HEK293T (cell line): ENCODE data around the gene LGALS8.

ENCODE experiments used
- ARNT ChIP-seq: fragments of 450-650 bp; IDR thresholded peaks from 2 replicates; pipeline ENCODE4 v1.6.1; 2017; ENCODE audit warnings: mild to moderate bottlenecking
- BHLHE40 ChIP-seq: fragments of 450-650 bp; IDR thresholded peaks from 2 replicates; pipeline ENCODE4 v1.6.1; 2016; ENCODE audit warnings: mild to moderate bottlenecking, moderate library complexity, borderline replicate concordance
- ELF4 ChIP-seq: fragments of 450-650 bp; IDR thresholded peaks from 2 replicates; pipeline ENCODE4 v1.6.1; 2017; ENCODE audit warnings: antibody characterized with exemption
- FOXA1 ChIP-seq: fragments of 450-650 bp; IDR thresholded peaks from 2 replicates; pipeline ENCODE4 v1.6.1; 2016; ENCODE audit warnings: mild to moderate bottlenecking
- FOXK2 ChIP-seq: fragments of 450-650 bp; IDR thresholded peaks from 2 replicates; pipeline ENCODE4 v1.6.1; 2016; ENCODE audit warnings: mild to moderate bottlenecking
- FOXM1 ChIP-seq: fragments of 450-650 bp; IDR thresholded peaks from 2 replicates; pipeline ENCODE4 v1.6.1; 2017; ENCODE audit warnings: mild to moderate bottlenecking, borderline replicate concordance
- HDGF ChIP-seq: fragments of 450-650 bp; IDR thresholded peaks from 2 replicates; pipeline ENCODE4 v1.6.1; 2017; ENCODE audit warnings: antibody characterized with exemption, borderline replicate concordance
- SP1 ChIP-seq: fragments of 450-650 bp; IDR thresholded peaks from 2 replicates; pipeline ENCODE4 v1.6.1; 2017
- SUZ12 ChIP-seq: fragments of 450-650 bp; IDR thresholded peaks from 2 replicates; pipeline ENCODE4 v1.6.1; 2016; ENCODE audit warnings: mild to moderate bottlenecking
- TARDBP ChIP-seq: fragments of 450-650 bp; IDR thresholded peaks from 2 replicates; pipeline ENCODE4 v1.6.1; 2016
- TF ChIP-seq, protein P1 (sequence below): fragments of 450-650 bp; IDR thresholded peaks from 2 replicates; pipeline ENCODE4 v1.6.1; 2016

DNA sequence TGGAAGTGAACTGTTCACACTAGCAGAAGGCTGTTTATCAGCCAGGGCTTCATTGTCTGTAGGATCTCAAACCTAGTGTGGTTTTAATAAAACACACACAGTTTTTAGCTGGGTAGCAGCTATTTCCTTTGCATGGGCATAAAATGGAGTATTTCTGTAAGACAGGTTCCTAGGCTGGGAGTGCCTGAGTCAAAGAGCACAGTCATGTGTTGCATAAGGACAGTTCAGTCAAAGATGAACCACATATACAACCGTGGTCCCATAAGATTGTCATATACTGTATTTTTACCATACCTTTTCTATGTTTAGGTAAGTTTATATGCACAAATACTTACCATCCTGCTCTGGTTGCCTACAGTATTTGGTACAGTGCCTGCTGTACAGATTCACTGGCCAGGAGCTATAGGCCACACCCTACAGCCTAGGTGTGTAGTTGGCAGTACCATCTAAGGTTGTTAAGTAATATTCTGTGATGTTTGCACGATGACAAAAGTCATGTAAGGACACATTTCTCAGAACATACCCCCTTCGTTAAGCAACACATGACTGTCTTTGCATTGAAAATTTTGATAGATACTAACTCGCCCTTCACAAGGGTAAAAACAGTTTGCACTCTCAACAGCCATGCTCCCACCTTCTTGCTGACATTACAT, 17.2 kb downstream of the LGALS8 start:
- TF ChIP-seq ELF4 = no peak
- TF ChIP-seq FOXK2 = no peak
- TF ChIP-seq, protein P1, sequence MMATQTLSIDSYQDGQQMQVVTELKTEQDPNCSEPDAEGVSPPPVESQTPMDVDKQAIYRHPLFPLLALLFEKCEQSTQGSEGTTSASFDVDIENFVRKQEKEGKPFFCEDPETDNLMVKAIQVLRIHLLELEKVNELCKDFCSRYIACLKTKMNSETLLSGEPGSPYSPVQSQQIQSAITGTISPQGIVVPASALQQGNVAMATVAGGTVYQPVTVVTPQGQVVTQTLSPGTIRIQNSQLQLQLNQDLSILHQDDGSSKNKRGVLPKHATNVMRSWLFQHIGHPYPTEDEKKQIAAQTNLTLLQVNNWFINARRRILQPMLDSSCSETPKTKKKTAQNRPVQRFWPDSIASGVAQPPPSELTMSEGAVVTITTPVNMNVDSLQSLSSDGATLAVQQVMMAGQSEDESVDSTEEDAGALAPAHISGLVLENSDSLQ = no peak
- TF ChIP-seq SUZ12 = no peak
- no peak for TF ChIP-seq FOXM1
- no peak for TF ChIP-seq FOXA1
- TF ChIP-seq HDGF = no peak
- TF ChIP-seq ARNT = no peak
- TF ChIP-seq BHLHE40 = no peak
- no peak for TF ChIP-seq SP1
- TF ChIP-seq TARDBP = no peak
